Neural cell (in vitro differentiated cells): ENCODE measurements around the gene ANXA4. TPM values are rescaled to one million over a fixed set of nuclear protein-coding genes. Genes with fewer than 3 reads are reported as not detected.

Experiments
- H2AFZ ChIP-seq: fragments of 200-600, 300-800 bp; sonication (generic), shearing (Covaris generic); 2 replicates; pipeline ENCODE4 v1.6.0; 2014; ENCODE audit warnings: low read depth, mild to moderate bottlenecking, antibody characterized with exemption, low read length, moderate library complexity
- H3F3A ChIP-seq: fragments of 200-600 bp; shearing (Covaris generic); 2 replicates; pipeline ENCODE4 v1.6.1; 2016; ENCODE audit warnings: mild to moderate bottlenecking, moderate library complexity, mixed read lengths, antibody characterized with exemption, low read length; ENCODE audit not compliant: insufficient read depth, poor library complexity, severe bottlenecking
- H3K27ac ChIP-seq: fragments of 200-600, 300-800 bp; sonication (generic), shearing (Covaris generic); 2 replicates; pipeline ENCODE4 v1.5.1; 2014; ENCODE audit warnings: mild to moderate bottlenecking, low read length, moderate library complexity
- H3K27me3 ChIP-seq: fragments of 300-800, 200-600 bp; sonication (generic), shearing (Covaris generic); 2 replicates; pipeline ENCODE4 v1.6.0; 2014; ENCODE audit warnings: mild to moderate bottlenecking, low read depth, low read length, moderate library complexity; ENCODE audit not compliant: insufficient read depth
- H3K36me3 ChIP-seq: fragments of 300-800, 200-600 bp; sonication (generic), shearing (Covaris generic); 2 replicates; pipeline ENCODE4 v1.5.1; 2014; ENCODE audit warnings: mild to moderate bottlenecking, antibody characterized with exemption, low read length, moderate library complexity; ENCODE audit not compliant: insufficient read depth
- H3K4me2 ChIP-seq: fragments of 300-800, 200-600 bp; sonication (generic), shearing (Covaris generic); 2 replicates; pipeline ENCODE4 v1.6.0; 2014; ENCODE audit warnings: mild to moderate bottlenecking, low read length
- H3K4me3 ChIP-seq: fragments of 300-800, 200-600 bp; sonication (generic), shearing (Covaris generic); 2 replicates; pipeline ENCODE4 v1.5.1; 2014; ENCODE audit warnings: mild to moderate bottlenecking, low read length, moderate library complexity
- H3K79me2 ChIP-seq: fragments of 200-600 bp; shearing (Covaris generic); replicated peaks from 2 replicates; pipeline ENCODE4 v1.6.0; 2014; ENCODE audit warnings: mild to moderate bottlenecking, low read length, moderate library complexity; ENCODE audit not compliant: insufficient read depth
- H3K9ac ChIP-seq: fragments of 300-800, 200-600 bp; sonication (generic), shearing (Covaris generic); 2 replicates; pipeline ENCODE4 v1.6.1; 2016; ENCODE audit warnings: mild to moderate bottlenecking, low read length, mixed read lengths
- H3K9me2 ChIP-seq: fragments of 200-600 bp; shearing (Covaris generic); 2 replicates; pipeline ENCODE4 v1.6.1; 2016; ENCODE audit warnings: mild to moderate bottlenecking, low read length, mixed read lengths; ENCODE audit not compliant: insufficient read depth
- H3K9me3 ChIP-seq: fragments of 200-600, 300-800 bp; sonication (generic), shearing (Covaris generic); 2 replicates; pipeline ENCODE4 v1.6.1; 2016; ENCODE audit warnings: mild to moderate bottlenecking, mixed run types, low read length, moderate library complexity, mixed read lengths
- H4K20me1 ChIP-seq: fragments of 200-600 bp; shearing (Covaris generic); 2 replicates; pipeline ENCODE4 v1.6.1; 2016; ENCODE audit warnings: mild to moderate bottlenecking, mixed run types; ENCODE audit not compliant: insufficient read depth
- EP300 ChIP-seq: fragments of 450-650 bp; conservative IDR thresholded peaks from 2 replicates; pipeline ENCODE4 v1.6.1; 2014; ENCODE audit warnings: antibody characterized with exemption, mild to moderate bottlenecking, moderate library complexity; ENCODE audit not compliant: poor library complexity, severe bottlenecking
- EZH2 ChIP-seq: fragments of 200-600, 300-800 bp; shearing (Covaris generic), sonication (generic); IDR thresholded peaks from 2 replicates; pipeline ENCODE4 v1.6.1; 2014; ENCODE audit warnings: antibody characterized with exemption, low read length, borderline replicate concordance, mild to moderate bottlenecking; ENCODE audit not compliant: insufficient read depth, poor library complexity, severe bottlenecking
- MXI1 ChIP-seq: fragments of 450-650 bp; conservative IDR thresholded peaks from 2 replicates; pipeline ENCODE4 v1.6.1; 2014; ENCODE audit warnings: antibody characterized with exemption, mild to moderate bottlenecking; ENCODE audit not compliant: poor library complexity, severe bottlenecking
- POLR2AphosphoS5 ChIP-seq: IDR thresholded peaks from 2 replicates; pipeline ENCODE4 v1.6.1; 2012
- RAD21 ChIP-seq: fragments of 450-650 bp; conservative IDR thresholded peaks from 2 replicates; pipeline ENCODE4 v1.6.1; 2014; ENCODE audit warnings: antibody characterized with exemption, mild to moderate bottlenecking, moderate library complexity
- SMC3 ChIP-seq: fragments of 450-650 bp; conservative IDR thresholded peaks from 2 replicates; pipeline ENCODE4 v1.6.1; 2014; ENCODE audit warnings: antibody characterized with exemption, mild to moderate bottlenecking, moderate library complexity; ENCODE audit not compliant: poor library complexity
- TAF1 ChIP-seq: IDR thresholded peaks from 2 replicates; pipeline ENCODE4 v1.6.1; 2012; ENCODE audit warnings: low read depth
- polyA plus RNA-seq: library from polyadenylated mRNA; depleted of rRNA; stranded (reverse); fragments of >200 nt; gene quantifications from 2 replicates; pipeline ENCODE4 v1.2.3, GENCODE V29; 2014
- TF ChIP-seq, protein P1 (sequence below): IDR thresholded peaks from 2 replicates; pipeline ENCODE4 v1.6.1; 2012; ENCODE audit warnings: borderline replicate concordance

The ANXA4 gene
- polyA plus RNA-seq, 1 donor from 2014 or later: 1.8 TPM

GRCh38 chr2:69810550-69810949 lies 68.6 kb downstream of the ANXA4 start:
- Histone ChIP-seq H4K20me1 (no peaks in the 10 kb centered on the region), H3K9ac (no peak overlapping the region), H3F3A (no peaks in the 10 kb centered on the region), H3K36me3 (no peaks in the 10 kb centered on the region), H2AFZ (no peak overlapping the region), H3K4me3 (no peak overlapping the region), H3K4me2 (no peak overlapping the region), H3K9me3 (no peaks in the 10 kb centered on the region), H3K27me3 (no peaks in the 10 kb centered on the region), H3K9me2 (no peaks in the 10 kb centered on the region), H3K79me2 (no peaks in the 10 kb centered on the region), H3K27ac (no peak overlapping the region)
- TF ChIP-seq, protein P1, sequence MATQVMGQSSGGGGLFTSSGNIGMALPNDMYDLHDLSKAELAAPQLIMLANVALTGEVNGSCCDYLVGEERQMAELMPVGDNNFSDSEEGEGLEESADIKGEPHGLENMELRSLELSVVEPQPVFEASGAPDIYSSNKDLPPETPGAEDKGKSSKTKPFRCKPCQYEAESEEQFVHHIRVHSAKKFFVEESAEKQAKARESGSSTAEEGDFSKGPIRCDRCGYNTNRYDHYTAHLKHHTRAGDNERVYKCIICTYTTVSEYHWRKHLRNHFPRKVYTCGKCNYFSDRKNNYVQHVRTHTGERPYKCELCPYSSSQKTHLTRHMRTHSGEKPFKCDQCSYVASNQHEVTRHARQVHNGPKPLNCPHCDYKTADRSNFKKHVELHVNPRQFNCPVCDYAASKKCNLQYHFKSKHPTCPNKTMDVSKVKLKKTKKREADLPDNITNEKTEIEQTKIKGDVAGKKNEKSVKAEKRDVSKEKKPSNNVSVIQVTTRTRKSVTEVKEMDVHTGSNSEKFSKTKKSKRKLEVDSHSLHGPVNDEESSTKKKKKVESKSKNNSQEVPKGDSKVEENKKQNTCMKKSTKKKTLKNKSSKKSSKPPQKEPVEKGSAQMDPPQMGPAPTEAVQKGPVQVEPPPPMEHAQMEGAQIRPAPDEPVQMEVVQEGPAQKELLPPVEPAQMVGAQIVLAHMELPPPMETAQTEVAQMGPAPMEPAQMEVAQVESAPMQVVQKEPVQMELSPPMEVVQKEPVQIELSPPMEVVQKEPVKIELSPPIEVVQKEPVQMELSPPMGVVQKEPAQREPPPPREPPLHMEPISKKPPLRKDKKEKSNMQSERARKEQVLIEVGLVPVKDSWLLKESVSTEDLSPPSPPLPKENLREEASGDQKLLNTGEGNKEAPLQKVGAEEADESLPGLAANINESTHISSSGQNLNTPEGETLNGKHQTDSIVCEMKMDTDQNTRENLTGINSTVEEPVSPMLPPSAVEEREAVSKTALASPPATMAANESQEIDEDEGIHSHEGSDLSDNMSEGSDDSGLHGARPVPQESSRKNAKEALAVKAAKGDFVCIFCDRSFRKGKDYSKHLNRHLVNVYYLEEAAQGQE: no peak
- no peak for TF ChIP-seq EZH2
- TF ChIP-seq TAF1: no peak
- no peak for TF ChIP-seq MXI1
- TF ChIP-seq SMC3: no peak

- Histone ChIP-seq H3K27ac (no peak overlapping the region), H3K9me2 (no peaks in the 10 kb centered on the region), H3K4me2 (no peak overlapping the region), H2AFZ (no peak overlapping the region), H3K9me3 (no peaks in the 10 kb centered on the region), H3K9ac (no peak overlapping the region), H3K4me3 (no peak overlapping the region), H4K20me1 (no peaks in the 10 kb centered on the region), H3K79me2 (no peaks in the 10 kb centered on the region), H3K27me3 (no peaks in the 10 kb centered on the region), H3K36me3 (no peaks in the 10 kb centered on the region), H3F3A (no peaks in the 10 kb centered on the region)
- TF ChIP-seq, protein P1: no peak
- no peak for TF ChIP-seq EZH2
- no peak for TF ChIP-seq EP300
- TF ChIP-seq POLR2AphosphoS5: no peak
- TF ChIP-seq RAD21: no peak
Observed at GRCh38 chr2:69811018-69811417, 69.1 kb downstream of the ANXA4 start.
